Measurements from ENCODE around the gene OR2T8.

OR2T8 gene, protein sequence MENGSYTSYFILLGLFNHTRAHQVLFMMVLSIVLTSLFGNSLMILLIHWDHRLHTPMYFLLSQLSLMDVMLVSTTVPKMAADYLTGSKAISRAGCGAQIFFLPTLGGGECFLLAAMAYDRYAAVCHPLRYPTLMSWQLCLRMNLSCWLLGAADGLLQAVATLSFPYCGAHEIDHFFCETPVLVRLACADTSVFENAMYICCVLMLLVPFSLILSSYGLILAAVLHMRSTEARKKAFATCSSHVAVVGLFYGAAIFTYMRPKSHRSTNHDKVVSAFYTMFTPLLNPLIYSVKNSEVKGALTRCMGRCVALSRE

GRCh38 chr1:247919952-247920351 is at the start of gene OR2T8:
TSS of gene OR2T8 (plus strand) at chr1:247920252. CDS start at chr1:247921018, 766 bp downstream.
- DNase-seq: no peak

DNA sequence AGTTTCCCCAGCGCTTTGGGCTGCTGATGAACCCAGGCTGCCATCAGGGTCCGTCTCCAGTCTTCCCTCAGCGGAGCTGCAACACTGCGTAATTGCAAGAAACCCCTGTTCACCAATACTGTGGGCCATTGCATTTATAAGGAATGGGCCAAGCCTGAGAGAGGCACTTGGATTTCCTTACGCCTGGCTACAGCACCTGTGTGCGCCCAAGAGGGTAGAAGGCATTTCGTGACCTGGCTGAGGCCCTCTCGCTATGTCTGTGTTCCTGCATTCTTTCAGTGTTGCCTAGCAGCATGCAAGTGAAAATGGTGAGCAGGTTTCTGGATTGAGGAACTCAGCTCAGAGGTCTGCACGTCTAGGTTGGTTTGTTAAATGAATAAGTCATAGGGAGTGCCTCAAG is 36.7 kb upstream of the OR2T8 start:
- DNase-seq: no peak

- DNase-seq: no peak
Observed at GRCh38 chr1:247884797-247885413, 35.1 kb upstream of the OR2T8 start.

DNA sequence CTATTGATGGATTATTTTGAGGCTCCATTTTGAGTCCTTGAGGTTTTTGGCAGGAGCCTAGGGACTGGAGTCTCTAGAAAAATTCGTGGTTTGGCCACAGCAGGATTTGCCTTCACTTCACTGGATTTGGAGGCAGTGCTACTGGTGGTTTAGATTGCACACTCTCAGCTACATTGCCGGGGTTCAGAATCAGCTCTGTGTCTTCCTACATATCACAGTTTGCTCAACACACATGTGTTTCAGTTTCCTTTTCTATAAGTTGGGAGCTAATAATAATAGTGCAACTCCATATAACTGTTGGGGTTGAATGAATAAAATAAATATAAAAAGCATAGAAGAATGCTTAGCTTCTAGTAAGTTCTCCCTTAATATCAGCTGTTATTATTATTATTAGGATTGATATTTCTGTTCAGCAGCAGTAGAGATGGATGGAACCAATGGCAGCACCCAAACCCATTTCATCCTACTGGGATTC is 24.9 kb upstream of the OR2T8 start, which contains the start of gene OR2W3:
TSS of gene OR2W3 (plus strand) at position 425 of the 475 bp plus-strand sequence. CDS start at position 425, 0 bp downstream.
- no peak for DNase-seq

GRCh38 chr1:247895976-247896375 is 24.1 kb upstream of the OR2T8 start:
- no peak for DNase-seq

- no peak for DNase-seq
Observed at GRCh38 chr1:247904122-247904521, 15.9 kb upstream of the OR2T8 start.

DNA sequence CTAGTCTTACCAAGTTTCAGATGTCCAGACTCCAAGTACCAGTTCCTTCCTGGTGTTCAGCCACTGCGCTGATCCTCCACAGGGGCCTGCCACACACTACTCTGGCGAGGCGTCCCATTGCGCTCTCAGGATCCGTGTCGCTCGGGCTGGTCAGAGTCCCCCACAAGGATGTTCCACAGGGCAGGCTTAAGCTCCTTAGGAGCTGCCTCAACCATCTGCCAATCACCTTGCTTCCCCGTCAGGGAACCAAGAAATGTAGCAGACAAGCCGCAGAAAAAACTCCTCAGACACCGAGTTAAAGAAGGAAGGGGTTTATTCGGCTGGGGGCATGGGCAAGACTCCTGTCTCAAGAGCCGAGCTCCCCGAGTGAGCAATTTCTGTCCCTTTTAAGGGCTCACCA is 14.9 kb upstream of the OR2T8 start:
- no peak for DNase-seq

DNA sequence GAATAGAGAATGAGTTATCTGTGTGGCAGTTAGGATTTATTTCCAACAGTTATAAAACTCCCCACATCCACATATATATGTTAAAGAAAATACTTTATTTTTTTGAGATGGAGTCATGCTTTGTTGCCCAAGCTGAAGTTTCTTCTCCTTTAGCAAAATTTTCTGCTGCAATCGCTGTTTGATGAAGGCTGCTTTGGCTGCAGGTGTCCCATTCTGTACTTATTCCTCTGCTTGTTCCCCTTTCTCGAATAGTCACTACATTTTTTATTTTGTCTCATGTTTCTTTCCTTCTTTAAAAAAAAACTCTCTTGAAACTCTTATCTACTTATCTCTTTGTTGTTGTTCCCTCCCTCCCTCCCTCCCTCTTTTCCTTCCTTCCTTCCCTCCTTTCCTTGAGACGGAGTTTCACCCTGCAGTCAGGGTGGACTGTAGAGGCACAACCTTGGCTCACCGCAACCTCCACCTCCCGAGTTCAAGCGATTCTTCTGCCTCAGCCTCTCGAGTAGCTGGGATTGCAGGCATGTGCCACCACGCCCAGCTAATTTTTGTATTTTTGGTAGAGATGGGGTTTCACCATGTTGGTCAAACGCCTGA is 14.0 kb upstream of the OR2T8 start:
- no peak for DNase-seq

DNA sequence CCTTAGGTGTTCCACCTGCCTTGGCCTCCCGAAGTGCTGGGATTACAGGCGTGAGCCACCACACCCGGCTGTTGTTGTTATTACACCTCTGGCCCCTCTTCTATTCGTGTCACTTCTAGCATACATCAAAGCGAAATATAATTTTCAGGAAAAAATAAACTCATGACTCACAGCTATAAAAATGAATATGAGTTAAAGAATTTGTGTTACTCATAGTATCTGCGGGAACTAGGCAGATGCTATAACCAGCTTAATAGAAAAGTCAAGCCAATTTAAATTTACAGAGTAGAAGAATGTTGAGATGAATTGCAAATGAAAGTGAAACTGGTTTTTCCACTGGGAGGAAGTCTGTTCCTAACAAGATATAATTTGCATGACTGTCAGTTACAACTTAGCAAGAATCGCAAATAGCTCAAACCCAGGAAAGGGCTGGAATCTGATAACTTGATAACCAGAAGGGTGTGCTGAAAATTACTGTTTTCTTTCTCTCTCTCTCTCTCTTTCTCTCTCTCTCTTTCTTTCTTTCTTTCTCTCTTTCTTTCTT is 13.5 kb upstream of the OR2T8 start:
- peak; percentile 29 for DNase-seq

- no peak for DNase-seq
Observed at GRCh38 chr1:247908766-247909165, 11.3 kb upstream of the OR2T8 start.

GRCh38 chr1:247913786-247914185 is 6.3 kb upstream of the OR2T8 start:
- DNase-seq: no peak

GRCh38 chr1:247914941-247915662 is 5.0 kb upstream of the OR2T8 start:
- no peak for DNase-seq

GRCh38 chr1:247923941-247924340 is 3.9 kb downstream of the OR2T8 start:
- no peak for DNase-seq

DNA sequence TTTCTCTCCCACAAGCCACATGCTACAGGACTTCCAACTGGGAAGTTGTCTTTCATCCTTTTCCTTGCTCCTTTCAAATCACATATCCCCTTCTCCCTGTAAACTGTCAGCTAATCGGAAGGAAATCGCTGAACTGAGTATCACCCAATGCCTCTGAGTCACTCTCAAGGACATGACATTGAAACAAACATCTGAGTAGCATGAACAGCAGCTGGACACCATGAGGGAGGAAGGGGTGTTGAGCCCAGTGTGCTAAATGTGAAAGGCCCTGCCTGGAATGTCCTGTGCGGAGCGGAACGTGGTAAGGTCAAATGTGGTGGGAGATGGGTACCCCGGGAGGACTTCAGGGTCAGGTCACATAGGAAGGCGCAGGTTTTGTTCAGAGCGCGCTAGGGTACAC is 4.8 kb downstream of the OR2T8 start, which contains the start of gene OR2AJ1:
TSS of gene OR2AJ1 (plus strand) at position 22 of the 400 bp plus-strand sequence. CDS start 8,880 bp downstream, outside the sequence.
- DNase-seq: no peak

GRCh38 chr1:247933989-247934388 is 13.9 kb downstream of the OR2T8 start:
- DNase-seq: no peak

DNA sequence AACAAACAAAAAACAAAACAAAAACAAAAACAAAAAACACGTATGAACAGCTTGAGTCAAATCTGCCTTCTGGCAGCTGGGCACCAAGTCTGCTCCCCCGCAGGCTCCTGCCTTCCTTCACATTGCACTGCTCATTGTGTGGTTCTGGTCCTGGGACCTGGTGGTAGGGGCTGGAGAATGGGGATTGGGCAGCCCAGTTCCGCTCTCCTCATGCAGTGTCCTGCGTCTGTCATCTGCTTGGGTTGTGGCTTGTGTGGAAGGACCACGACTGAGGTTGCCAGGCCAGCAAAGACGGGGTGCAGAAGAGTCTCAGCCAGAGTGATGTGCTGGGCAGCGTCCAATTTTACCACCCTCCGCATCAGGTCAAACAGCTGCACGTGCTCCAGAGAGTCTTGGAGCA is 15.7 kb downstream of the OR2T8 start:
- DNase-seq: no peak

DNA sequence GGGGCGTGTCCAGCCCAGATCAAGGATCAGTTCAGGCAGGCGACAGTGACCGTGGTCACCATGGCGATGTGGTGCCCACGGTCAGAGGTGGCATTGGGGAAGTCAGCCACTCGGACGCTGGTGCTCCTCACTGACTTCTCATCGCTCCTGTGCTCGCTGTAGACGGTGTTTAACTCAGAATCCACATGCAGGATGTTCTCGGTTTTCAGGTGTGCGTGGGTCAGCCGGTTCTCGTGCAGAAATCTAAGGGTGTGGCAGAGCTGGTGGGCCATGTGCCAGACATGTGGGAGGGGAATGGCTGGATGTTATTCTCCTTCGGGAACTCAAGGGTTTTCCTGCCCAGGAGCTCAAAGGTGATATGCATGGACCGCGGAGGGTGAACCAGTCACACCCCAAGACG is 16.4 kb downstream of the OR2T8 start:
- DNase-seq: no peak

GRCh38 chr1:247936965-247937734 is 17.1 kb downstream of the OR2T8 start:
- peak; percentile 97 for DNase-seq

GRCh38 chr1:247942624-247943023 is 22.6 kb downstream of the OR2T8 start:
- DNase-seq: no peak

DNA sequence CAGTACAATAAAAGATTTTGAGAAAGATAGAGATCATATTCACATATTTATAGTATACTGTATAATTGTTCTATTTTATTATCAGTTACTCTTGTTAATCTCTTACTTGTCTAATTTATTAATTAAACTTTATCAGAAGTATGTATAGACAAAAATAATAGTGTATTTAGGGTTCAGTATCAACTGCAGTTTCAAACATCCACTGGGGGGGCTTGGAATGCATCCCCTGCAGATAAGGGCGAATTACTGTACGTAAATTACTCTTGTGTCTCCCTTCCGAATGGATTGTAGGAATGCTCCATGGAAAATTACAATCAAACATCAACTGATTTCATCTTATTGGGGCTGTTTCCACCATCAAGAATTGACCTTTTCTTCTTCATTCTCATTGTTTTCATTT is 28.5 kb downstream of the OR2T8 start, which contains the start of gene OR2L8:
TSS of gene OR2L8 (plus strand) at position 301 of the 400 bp plus-strand sequence. CDS start at position 301, 0 bp downstream.
- no peak for DNase-seq

GRCh38 chr1:247953408-247953807 is 33.4 kb downstream of the OR2T8 start:
- DNase-seq: no peak

GRCh38 chr1:247961791-247962190 is 41.7 kb downstream of the OR2T8 start:
- no peak for DNase-seq
